SK-N-MC (cell line): Measurements from ENCODE around the gene CMPK1.

Source experiments
- DNase-seq: peaks from one replicate; pipeline ENCODE4 v3.0.0-alpha.2; 2011; ENCODE audit warnings: low read depth, low spot score
- H3K27ac ChIP-seq: fragments of 200-600 bp; sonication (generic); 2 replicates; pipeline ENCODE4 v1.5.1; 2016; ENCODE audit warnings: mixed run types
- H3K36me3 ChIP-seq: fragments of 200-600 bp; sonication (generic); 2 replicates; pipeline ENCODE4 v1.6.1; 2017; ENCODE audit warnings: antibody characterized with exemption, low read length, mixed read lengths; ENCODE audit not compliant: insufficient read depth
- H3K4me3 ChIP-seq: fragments of 200-600 bp; sonication (generic); 2 replicates; pipeline ENCODE4 v1.5.1; 2016
- H3K9ac ChIP-seq: fragments of 200-600 bp; sonication (generic); 2 replicates; pipeline ENCODE4 v1.8.0; 2017; ENCODE audit warnings: mixed run types, mixed read lengths; ENCODE audit not compliant: insufficient read length
- H3K9me3 ChIP-seq: fragments of 200-600 bp; sonication (generic); 2 replicates; pipeline ENCODE4 v1.6.1; 2017; ENCODE audit warnings: low read depth, mild to moderate bottlenecking, antibody characterized with exemption, low read length, moderate library complexity, mixed read lengths
- EZH2 ChIP-seq: fragments of 200-600 bp; sonication (generic); IDR thresholded peaks from one replicate; pipeline ENCODE4 v1.6.1; 2017; ENCODE audit warnings: antibody characterized with exemption
- FOXP2 ChIP-seq: optimal IDR thresholded peaks from 2 replicates; pipeline ENCODE3; 2011; ENCODE audit warnings: mild to moderate bottlenecking, moderate library complexity; ENCODE audit not compliant: insufficient read depth; ENCODE audit errors: extremely low read length, control extremely low read depth
- POLR2AphosphoS5 ChIP-seq: IDR thresholded peaks from 2 replicates; pipeline ENCODE4 v1.6.1; 2012; ENCODE audit warnings: mild to moderate bottlenecking, low read depth, low read length, borderline replicate concordance

The CMPK1 gene

GRCh38 chr1:47362828-47363227 is 29.2 kb downstream of the CMPK1 start:
- H3K9me3 ChIP-seq, result no peaks in the 10 kb centered on the region
- no peak for DNase-seq
- no peak for TF ChIP-seq POLR2AphosphoS5
- TF ChIP-seq EZH2, result no peak
- no peak for TF ChIP-seq FOXP2

GRCh38 chr1:47367651-47368050 is 34.1 kb downstream of the CMPK1 start:
- Histone ChIP-seq H3K9me3 (no peaks in the 10 kb centered on the region), H3K4me3 (no peak overlapping the region), H3K9ac (no peak overlapping the region), H3K36me3 (peaks cover 37% of the 10 kb centered on the region), H3K27ac (no peak overlapping the region)
- no peak for DNase-seq
- TF ChIP-seq FOXP2 (no peak), EZH2 (no peak), POLR2AphosphoS5 (no peak)

More at GRCh38 chr1:47362828-47363227, 29.2 kb downstream of the CMPK1 start:
- Histone ChIP-seq H3K4me3 (no peak overlapping the region), H3K9ac (no peak overlapping the region), H3K36me3 (no peaks in the 10 kb centered on the region), H3K27ac (no peak overlapping the region)

- H3K9me3 ChIP-seq, result no peaks in the 10 kb centered on the region
- DNase-seq, result no peak
- H3K27ac ChIP-seq, result no peak overlapping the region
- peaks cover 67% of the 10 kb centered on the region for H3K36me3 ChIP-seq
- no peak overlapping the region for H3K4me3 ChIP-seq
- TF ChIP-seq FOXP2, result no peak
- no peak for TF ChIP-seq EZH2
- no peak for TF ChIP-seq POLR2AphosphoS5
- no peak overlapping the region for H3K9ac ChIP-seq
These were observed 37.5 kb downstream of the CMPK1 start for GRCh38 chr1:47371016-47371517.

GRCh38 chr1:47374501-47374900 is 40.9 kb downstream of the CMPK1 start:
- peaks cover 73% of the 10 kb centered on the region for H3K36me3 ChIP-seq
- TF ChIP-seq EZH2, result no peak
- no peak for TF ChIP-seq FOXP2
- no peak for TF ChIP-seq POLR2AphosphoS5
- H3K9me3 ChIP-seq, result no peaks in the 10 kb centered on the region
- no peak overlapping the region for H3K9ac ChIP-seq
- H3K4me3 ChIP-seq, result no peak overlapping the region
- no peak overlapping the region for H3K27ac ChIP-seq
- DNase-seq, result no peak

GRCh38 chr1:47378147-47378546 is 44.6 kb downstream of the CMPK1 start:
- Histone ChIP-seq H3K9me3 (no peaks in the 10 kb centered on the region), H3K9ac (no peak overlapping the region), H3K4me3 (no peak overlapping the region), H3K27ac (no peak overlapping the region), H3K36me3 (peaks cover 55% of the 10 kb centered on the region)
- no peak for DNase-seq
- TF ChIP-seq FOXP2 (no peak), POLR2AphosphoS5 (no peak), EZH2 (no peak)

GRCh38 chr1:47380699-47381098 is 47.1 kb downstream of the CMPK1 start:
- Histone ChIP-seq H3K9me3 (no peaks in the 10 kb centered on the region), H3K36me3 (peaks cover 31% of the 10 kb centered on the region), H3K9ac (no peak overlapping the region), H3K4me3 (no peak overlapping the region), H3K27ac (no peak overlapping the region)
- no peak for DNase-seq
- TF ChIP-seq POLR2AphosphoS5 (no peak), EZH2 (no peak), FOXP2 (no peak)

- no peak overlapping the region for H3K4me3 ChIP-seq
- no peak overlapping the region for H3K9ac ChIP-seq
- no peaks in the 10 kb centered on the region for H3K9me3 ChIP-seq
- no peak for TF ChIP-seq POLR2AphosphoS5
- TF ChIP-seq FOXP2, result no peak
- TF ChIP-seq EZH2, result no peak
- no peak for DNase-seq
- H3K27ac ChIP-seq, result no peak overlapping the region
- H3K36me3 ChIP-seq, result peaks cover 23% of the 10 kb centered on the region
These were observed 48.9 kb downstream of the CMPK1 start for GRCh38 chr1:47382399-47382983.

GRCh38 chr1:47384083-47384482 is 50.5 kb downstream of the CMPK1 start:
- Histone ChIP-seq H3K36me3 (peaks cover 15% of the 10 kb centered on the region; the same call in 1 of the 2 replicates), H3K4me3 (no peak overlapping the region), H3K27ac (no peak overlapping the region), H3K9ac (no peak overlapping the region), H3K9me3 (no peaks in the 10 kb centered on the region)
- DNase-seq, result no peak
- TF ChIP-seq POLR2AphosphoS5 (no peak), EZH2 (no peak), FOXP2 (no peak)
